Putamen (tissue), 1 donor: Measurements from ENCODE around the gene LCNL1.

Experiments
- DNase-seq: peaks from one replicate; pipeline ENCODE4 v3.0.0-alpha.2; 2016; ENCODE audit warnings: low spot score

Gene LCNL1

DNA sequence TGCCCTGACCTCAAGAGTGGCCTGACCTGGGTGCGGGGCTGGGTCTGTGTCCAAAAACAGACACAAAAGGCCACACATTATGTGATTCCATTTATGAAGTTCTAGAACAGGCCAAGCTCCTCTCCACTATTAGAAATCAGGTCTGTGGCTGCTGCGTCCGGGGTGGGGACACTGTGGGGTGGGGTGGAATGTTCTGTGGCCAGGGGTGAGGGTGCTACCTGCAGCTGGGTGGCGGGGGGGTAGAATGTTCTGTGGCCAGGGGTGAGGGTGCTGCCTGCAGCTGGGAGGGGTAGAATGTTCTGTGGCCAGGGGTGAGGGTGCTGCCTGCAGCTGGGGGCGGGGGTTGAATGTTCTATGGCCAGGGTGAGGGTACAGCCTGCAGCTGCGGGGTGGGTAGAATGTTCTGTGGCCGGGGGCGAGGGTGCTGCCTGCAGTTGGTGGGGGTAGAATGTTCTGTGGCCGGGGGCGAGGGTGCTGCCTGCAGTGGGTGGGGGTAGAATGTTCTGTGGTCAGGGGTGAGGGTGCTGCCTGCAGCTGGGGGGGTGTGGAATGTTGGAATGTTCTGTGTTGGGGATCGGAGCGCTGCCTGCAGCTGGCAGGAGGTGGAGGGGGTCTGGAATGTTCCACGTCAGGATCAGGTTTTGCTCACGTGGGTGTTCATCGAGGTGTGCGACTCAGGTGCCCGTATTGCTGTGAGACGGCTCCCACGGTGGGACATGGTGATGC is 22.4 kb upstream of the LCNL1 start:
- DNase-seq, result no peak

DNA sequence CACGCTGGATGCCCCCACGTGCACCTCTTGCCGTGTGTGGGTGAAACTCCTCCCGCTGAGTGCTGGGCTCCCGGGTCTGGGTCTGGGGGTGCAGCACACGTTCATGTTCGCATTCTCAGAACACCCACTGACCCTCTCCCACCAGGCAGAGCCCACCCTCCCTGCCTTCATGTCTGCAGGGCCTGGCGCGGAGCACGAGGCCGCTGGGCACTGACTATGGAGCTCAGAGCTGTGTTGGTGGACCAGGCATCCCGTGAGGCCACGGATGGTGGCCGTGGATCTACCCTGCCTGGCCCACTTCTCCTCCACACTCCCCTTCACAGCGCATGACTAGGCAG is 21.9 kb upstream of the LCNL1 start:
- DNase-seq, result no peak

DNA sequence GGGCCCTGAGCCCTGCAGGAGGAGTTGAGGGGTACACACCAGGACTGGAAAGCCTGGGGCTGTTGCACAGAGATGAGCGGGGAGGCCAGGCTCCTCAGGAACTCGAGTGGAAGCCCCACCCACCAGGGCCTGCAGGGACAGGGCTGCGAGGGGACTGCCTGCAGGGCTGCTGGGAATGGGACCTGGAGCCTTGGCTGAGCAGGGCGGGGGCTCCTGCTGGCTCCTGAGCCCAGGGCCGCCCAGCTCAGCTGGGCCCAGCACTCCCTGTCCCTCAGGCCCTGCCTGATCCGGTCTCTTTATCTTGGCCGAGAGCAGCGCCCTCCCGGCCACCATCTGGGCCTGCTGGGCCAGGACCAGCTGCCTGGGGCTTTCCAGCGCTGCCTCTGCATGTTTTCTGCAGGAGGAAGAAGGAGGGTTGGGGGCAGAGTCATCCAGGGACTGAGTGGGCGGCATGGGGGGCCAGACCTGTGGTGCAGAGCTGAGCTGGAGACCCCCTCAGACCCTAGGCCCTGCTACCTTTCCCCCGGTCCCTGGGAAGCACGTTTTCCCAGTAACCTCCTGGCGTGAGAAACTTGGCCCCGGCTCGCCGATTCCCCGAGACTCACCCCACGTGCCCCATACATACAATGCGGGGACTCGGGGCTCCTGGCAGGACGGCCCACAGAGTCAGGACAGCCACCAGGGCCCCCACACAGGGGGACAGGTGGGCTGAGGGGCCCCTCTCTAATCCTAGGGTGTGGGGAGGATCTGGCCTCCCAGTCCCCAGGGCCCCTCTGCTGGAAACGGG is 21.3 kb upstream of the LCNL1 start:
- no peak for DNase-seq

DNA sequence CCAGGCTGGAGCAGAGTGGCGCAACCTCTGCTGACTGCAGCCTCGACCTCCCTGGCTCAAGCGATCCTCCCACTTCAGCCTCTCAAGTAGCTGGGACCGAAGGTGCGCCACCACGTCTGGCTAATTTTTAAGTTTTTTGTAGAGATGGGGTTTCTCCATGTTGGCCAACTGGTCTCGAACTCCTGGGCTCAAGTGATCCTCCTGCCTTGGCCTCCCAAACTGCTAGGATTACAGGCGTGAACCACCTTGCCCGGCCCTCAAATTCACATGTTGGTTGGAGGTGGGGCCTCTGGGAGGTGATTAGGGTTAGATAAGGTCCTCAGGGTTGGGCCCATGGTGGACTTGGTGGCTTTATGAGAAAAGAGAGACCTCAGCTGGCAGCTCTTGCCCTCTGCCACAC is 20.6 kb upstream of the LCNL1 start:
- no peak for DNase-seq

DNA sequence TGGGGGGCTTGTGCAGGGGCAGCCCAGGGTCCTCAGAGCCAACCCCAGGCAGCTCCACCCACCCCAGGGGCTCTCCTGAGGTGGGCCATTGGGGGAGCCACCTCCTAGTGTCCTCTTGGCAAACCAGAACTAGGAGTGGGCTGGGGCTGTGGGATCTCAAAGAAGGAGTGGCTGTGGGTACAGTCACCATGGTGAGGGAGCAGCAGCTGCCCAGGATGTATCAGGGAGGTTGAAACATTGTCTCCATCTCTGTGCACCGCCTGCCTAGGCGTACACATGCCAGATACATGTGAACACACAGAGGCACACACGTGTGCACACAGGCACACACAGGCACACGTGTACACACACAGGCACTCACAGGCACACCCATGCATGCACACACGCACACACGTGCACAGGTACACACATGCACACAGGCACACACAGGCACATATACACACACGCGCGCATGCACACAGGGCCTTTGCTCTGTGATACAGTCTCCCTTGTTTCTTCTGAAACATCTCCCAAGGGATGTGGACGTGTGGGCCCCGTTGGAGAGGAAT is 20.0 kb upstream of the LCNL1 start:
- no peak for DNase-seq

DNA sequence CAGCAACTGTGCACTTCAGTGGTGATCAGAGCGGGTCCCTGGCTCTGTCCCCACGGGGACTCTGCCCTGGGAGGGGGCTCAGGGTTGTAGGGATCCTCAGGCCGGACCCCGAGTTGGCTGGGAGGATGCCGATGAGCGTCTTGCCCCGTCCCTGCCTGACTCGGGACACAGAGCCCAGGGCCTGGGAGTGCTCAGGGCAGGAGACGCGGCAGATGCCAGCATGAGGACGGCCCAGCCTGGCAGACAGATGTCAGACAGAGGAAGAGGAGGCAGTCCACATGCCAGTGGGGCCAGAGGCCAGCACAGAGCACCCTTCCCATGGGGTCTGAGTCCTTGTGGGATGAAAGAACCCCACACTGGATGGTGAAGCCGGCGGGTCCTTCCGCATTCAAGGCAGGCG is 19.5 kb upstream of the LCNL1 start:
- no peak for DNase-seq

DNA sequence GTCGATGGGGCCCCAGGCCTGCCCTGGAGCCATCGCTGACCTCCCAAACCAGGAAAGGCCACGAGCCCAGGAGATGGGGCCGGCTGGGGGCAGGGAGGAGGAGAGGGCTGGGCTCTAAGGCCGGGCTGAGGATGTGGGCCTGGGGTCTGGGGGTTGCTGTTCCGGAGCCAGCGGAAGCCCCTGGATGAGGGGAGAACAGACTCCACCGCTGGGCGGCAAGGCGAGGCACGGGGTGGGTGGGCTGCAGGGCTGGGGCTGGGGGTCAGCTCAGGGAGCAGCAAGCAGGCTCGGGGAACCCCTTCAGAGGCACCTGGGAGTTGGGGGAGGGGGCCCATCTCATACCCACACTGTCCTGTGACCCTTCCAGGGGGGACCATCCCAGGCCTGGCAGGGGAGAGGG is 19.0 kb upstream of the LCNL1 start:
- no peak for DNase-seq

DNA sequence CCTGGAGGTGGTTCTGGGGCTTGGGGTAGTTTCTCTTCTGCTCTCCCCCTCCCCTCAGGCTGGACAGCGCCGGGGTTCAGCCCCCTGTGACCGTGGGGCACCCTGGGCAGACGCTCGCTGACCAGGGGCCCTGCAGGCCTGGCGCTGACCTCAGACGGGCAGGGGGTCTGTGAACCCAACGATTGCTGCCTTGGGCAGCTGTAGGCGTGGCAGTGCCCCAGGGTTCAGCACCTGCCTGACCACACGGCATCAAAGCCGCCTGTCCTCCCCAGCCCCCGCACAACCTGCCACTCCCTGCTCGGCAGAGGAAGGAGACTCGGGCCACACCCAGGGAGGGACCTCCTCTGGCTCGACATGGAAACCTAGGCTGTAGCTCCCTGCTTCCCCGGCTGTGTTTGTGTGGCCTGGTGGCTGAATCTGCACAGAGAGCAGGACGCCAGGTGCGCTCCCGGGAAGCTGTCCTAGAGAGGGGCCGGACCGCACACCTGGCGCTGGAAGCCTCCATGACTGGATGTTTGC is 18.6 kb upstream of the LCNL1 start:
- DNase-seq, result no peak

DNA sequence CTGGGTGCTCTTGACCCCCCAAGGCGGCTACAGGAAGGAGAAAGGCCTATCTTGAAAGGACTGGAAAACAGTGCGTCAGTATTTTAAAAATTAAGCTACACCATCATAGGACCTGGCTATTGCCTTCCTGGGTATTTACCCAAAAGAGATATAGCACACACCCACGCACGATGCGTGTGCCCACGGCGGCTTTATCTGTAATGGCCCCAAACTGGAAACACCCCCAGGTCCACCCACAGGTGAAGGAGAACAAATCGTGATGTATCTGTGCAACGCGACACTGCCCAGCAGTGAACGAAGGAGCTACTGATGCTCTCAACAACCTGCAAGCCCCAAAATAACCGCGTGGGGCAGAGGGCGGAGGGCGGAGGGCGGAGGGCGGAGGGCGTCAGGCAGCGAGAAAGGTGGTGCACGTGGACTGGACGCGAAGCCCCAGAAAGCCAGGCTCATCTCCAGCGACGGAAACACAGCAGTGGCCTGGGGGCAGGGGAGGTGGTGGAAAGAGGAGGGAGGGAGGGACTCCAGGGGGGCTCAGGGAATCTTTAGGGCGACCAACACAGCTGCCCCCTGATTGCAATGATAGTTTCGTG is 17.9 kb upstream of the LCNL1 start:
- no peak for DNase-seq

DNA sequence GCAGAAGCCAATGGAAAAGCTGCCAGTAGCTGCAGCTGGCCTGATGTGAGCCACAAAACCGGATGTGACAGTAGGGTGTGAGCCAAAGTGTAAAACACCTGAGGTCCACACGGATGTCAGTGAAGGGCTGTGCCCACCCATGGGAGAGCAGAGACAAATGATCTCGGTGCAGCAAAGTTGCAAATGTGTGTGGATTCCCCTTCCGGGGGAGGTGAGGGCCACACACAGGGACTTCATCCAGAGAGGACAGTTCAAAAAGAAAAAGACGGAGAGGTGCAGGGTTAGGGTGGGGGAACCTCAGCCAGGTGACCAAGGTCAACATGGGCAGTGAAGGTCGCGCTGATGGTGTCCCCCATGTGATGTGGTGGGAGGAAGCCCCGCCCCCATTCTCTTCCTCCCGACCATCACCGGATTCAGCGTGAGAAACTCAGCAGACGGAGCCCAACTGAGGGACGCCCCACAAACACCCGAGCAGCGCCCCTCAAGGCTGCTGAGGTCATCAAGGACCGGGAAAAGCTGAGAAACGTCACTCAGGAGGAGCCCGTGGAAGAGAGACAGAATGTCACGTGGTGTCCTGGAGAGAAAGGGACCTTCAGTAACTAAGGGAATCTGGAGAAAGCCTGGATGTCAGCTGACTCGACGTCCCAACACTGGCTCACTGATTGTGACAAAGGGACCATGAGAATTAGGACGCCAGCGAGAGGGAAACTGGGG is 16.9 kb upstream of the LCNL1 start:
- DNase-seq, result peak; percentile 80

DNA sequence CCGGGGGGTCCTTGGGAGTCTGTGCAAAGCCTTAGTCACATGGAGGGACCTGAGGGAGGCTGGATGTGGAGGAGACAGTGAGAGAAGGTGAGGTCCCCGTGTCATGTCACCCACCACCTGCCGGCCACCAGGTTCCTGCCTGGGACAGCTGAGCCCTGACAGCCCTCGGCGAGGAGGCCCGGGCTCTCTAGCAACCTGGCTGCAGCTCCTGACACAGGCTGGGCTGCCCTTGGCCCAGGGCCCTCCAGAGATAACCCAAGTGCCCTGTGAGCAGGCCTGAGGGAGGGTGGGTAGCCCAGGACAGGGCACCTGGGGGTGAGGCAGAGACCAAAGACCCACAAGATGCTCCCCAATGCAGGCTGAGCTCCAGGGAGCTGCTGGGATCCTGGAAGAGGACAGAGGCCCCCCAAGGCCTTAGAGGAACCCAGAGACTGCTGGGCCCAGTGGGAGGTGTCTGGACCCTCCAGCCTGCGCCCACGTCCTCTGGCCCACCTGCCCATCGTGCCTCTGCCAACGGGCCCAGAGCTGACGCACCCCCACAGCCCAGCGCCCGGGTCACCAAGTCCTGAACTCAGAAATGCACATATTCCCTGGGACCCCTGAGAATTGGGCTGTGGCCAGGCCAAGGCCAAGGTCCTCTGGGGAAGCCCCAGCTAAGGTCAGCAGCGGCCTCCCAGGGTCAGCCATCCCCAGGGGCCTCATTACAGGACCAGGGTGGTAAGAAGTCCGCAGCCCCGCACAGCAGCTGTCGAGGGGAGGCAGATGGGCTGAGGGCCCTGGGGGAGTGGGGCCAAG is 14.3 kb upstream of the LCNL1 start:
- no peak for DNase-seq

DNA sequence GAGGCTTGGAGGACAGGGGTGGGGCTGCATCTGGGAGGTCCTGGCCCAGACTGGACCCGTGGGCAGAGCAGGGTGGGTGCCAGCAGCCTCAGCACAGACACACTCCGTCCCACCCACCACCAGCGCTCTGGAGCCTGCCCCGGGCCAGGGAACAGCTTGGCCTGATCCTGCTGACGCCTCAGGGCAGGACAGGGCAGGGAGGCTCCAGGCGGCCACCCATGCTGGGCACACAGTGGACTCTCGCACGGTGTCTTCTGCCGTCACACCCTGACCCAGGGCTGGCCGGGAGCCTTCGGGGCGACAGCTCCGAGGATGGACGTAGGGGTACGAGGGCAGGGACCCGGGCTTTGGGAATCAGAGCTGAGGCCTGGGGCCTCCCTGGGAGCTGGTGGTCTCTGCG is 13.6 kb upstream of the LCNL1 start:
- no peak for DNase-seq

DNA sequence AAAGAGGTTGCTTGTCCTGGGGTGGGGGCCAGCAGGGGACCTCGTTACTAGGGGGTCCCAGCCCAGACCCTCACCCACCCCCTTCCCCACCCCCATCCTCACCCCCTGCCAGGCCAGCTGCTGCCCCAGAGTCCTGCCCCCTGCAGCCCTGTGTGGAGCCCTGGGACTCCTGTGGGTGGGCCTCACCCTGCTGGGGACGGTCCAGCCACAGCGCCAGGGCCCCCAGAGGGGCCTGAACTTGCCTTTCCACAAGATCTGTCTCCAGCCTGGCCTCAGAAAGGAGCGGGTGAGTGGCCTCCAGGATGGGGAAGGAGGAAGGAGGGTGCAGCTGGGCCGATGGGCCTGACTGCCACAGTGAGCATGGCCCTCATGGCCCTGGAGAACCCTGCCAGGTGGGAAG is 13.0 kb upstream of the LCNL1 start:
- no peak for DNase-seq

DNA sequence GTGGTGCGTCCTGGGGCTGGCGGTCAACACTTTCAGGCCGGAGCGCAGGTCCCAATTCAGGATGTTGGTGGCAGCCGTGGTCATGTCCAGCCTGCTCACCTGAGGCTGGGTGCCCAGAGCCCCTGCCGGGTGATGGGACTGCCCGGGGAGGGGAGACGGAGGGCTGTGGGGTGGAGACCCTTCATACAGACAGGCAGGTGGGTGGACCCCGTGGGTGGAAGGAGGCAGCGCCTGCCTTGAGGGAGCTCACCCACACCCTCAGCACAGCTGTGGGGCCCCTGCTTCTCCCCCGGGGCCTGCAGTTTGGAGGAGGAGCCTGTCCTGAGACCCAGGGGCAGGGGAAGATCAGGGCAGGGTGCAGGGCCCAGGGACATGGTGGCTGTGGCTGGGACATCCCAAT is 12.4 kb upstream of the LCNL1 start:
- DNase-seq, result no peak

DNA sequence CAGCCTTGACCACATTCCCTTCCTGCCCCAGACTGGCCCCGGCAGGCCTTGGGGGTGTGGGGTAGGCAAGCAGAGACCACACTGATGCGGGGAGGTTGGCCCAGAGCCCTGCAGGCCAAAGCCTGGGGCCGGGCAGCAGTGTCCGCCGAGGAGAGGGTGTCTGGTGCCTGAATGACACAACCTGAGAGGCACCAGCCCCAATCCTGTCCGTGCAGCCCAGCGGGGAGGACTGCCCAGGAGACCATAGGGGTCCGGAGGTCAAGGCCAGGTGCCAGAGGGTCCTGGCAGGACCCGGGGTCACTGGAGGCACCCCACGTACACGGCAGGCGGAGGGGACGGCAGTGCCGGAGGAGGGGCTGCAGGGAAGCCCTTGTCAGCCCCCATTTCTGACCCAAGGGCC is 11.0 kb upstream of the LCNL1 start:
- DNase-seq, result no peak

DNA sequence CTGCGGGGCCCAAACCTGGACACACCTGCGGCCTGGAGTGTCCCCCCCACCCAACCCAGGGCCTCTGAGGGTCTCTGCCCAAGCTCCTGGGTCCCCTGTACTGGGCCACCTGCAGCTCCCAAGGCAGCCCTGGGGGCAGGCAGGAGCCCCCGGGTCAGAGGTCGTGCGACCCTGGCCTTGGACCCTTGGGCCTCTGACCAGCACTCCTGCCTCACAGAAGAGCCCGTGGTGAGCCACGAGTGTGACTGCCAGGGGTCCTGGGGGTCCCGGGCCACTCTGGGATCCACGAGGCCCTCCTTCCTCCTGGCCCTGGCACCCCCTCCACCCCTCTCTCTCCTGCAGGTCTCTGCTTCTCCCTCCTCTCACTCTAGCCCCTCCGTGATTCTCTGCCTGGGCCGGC is 10.5 kb upstream of the LCNL1 start:
- no peak for DNase-seq

DNA sequence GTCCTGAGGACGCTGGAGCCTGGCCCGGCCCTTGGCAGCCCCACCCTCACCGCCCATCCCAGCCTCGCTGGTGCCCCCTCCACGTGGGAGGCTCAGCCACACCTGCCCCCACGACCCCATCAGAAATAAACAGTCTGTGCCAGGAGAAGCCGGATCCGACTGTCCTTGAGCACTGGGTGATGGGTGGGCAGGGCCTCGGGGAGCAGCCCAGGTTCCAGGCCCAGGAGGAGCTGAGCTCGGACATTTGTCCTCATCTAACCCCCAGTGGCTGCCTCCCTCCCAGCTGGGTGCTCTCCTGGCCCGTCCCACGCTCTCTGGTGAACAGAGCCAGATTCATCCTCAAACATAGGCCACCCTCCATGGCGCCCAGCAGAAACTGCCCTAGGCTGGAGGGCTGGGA is 10.1 kb upstream of the LCNL1 start:
- no peak for DNase-seq

DNA sequence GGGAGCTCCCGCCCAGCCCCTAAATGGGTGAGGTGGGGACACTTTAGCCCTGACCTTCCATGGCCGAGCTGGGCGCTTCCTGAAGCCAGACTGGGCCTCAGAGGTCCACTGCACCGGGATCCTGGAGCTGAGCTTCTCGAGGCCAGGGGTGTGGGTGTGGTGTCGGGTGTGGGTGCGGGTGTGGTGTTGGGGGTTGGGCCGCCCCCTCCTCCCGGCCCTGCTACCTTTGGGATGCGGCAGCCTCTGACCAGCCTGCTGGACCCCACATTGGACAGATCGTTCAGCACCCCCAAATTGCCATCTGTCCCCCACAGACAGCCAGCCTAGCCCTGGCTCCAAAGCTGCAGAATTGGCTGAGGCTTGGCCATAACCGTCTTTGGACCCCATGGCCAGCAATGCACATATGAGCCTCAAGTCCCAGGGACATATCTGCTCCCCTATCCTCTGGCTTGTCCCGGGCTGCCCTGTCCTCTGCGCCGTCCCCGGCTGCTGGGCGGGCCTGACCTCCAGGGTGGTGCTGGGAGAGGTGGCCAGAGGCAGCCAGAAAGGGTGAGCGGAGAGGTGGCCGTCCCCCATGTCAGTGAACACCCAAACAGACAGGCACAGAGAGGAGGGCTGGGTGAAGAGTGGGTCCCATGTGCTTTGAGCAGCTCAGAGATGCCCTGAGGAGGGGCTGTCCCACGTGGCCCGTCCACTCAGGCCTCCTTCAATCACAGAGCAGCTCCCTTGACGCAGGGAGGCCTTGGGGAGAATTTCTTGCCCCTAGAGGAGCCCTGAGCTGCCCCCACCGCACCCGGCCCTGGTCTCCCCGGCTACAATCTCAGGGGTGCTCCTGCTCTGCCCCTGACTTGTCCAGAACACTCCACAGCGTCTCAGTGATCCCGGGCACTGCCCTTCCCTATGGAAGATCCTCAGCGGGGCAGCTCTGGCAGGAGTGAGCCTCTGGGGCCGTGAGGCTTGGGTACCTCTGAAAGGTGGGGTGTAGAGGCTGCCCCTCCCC is 8.9 kb upstream of the LCNL1 start:
- no peak for DNase-seq

DNA sequence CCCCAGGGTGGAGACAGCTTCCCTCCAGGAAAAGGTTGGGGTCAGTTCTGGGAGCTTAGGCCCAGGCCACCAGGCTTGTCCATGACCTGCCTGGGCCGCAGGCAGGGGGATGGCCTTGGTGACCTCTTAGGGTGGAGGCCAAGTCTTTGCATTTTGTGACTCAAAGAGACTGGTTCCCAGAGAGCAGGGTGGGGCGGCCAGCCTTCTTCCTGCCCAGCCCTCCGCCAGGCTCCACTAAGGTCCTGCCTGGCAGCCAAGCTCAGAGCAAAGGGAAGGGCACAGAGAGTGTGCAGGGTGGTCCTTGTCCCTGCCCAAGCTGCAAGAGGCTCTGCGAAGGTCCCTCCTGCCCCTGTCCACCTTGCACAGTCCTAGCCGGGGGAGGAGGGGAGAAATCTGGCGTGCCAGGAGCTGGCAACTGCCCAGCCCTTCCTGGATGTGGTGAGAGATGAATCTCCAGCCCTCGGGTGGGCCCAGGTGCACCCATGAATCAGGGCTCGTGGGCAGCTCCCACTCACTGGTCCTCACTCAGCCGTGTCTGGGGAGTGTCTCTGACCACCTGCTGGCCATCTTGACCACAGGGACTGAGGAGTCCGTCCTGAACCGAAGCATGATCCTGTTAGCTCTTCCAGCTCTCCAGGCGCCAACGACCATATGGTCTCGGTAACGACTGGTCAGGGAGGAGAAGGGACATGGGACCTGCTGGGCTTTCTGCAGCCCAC is 7.8 kb upstream of the LCNL1 start:
- DNase-seq, result no peak

DNA sequence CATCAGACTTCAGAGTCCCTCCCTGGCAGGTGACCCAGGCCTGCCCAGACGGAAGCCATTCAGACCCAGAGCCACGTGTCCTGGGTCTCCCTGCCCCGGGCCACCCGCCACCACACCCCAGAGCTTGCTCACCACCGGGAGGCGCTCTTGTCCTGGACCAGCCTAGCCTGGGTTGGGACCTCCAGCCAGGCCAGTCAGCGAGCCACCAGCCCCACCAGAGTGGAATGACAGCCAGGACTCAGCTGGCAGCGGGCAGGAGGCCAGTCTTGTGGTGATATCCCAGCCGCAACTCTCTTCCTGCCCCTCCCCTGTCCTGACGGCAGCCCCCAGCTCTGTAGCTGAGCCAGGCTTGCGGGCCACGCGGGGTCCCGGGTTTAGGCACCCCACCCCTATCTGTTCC is 7.1 kb upstream of the LCNL1 start:
- peak; percentile 86 for DNase-seq
